ENCODE results near the gene SPOUT1. TPM values are rescaled to one million over a fixed set of nuclear protein-coding genes. Genes with fewer than 3 reads are reported as not detected.

The SPOUT1 gene
- total and polyA plus RNA-seq, 10 of the 15 experiments (the other 5 are each of a cell fraction or from before 2014, with no cell fraction given) = 5.7 to 95.0 (median 40.6) TPM

- TF ChIP-seq, protein P1, sequence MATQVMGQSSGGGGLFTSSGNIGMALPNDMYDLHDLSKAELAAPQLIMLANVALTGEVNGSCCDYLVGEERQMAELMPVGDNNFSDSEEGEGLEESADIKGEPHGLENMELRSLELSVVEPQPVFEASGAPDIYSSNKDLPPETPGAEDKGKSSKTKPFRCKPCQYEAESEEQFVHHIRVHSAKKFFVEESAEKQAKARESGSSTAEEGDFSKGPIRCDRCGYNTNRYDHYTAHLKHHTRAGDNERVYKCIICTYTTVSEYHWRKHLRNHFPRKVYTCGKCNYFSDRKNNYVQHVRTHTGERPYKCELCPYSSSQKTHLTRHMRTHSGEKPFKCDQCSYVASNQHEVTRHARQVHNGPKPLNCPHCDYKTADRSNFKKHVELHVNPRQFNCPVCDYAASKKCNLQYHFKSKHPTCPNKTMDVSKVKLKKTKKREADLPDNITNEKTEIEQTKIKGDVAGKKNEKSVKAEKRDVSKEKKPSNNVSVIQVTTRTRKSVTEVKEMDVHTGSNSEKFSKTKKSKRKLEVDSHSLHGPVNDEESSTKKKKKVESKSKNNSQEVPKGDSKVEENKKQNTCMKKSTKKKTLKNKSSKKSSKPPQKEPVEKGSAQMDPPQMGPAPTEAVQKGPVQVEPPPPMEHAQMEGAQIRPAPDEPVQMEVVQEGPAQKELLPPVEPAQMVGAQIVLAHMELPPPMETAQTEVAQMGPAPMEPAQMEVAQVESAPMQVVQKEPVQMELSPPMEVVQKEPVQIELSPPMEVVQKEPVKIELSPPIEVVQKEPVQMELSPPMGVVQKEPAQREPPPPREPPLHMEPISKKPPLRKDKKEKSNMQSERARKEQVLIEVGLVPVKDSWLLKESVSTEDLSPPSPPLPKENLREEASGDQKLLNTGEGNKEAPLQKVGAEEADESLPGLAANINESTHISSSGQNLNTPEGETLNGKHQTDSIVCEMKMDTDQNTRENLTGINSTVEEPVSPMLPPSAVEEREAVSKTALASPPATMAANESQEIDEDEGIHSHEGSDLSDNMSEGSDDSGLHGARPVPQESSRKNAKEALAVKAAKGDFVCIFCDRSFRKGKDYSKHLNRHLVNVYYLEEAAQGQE (IDR thresholded peaks at IDR 0.05; ENCODE audit: low read depth, low read length) = no peak
- TF ChIP-seq GATAD2B (conservative IDR thresholded peaks at IDR 0.05; ENCODE audit: low read depth) = no peak
- no peak for TF ChIP-seq GABPA (IDR thresholded peaks at IDR 0.05; ENCODE audit: low read depth)
- peak; percentile 70; the same call in 1 of the 2 replicates for TF ChIP-seq CREM (IDR thresholded peaks at IDR 0.05; ENCODE audit: low read depth)
- no peak for TF ChIP-seq ZNF687 (IDR thresholded peaks at IDR 0.05)
- TF ChIP-seq SMARCA5 (IDR thresholded peaks at IDR 0.05) = peak; percentile 65; the same call in 1 of the 2 replicates
- TF ChIP-seq CBX5 (IDR thresholded peaks at IDR 0.05; ENCODE audit: low read depth) = no peak
- no peak for TF ChIP-seq CHD2 (IDR thresholded peaks at IDR 0.05; ENCODE audit: borderline replicate concordance, low read depth, low read length)
- no peak for TF ChIP-seq RBBP5 (conservative IDR thresholded peaks at IDR 0.05)
- no peak for TF ChIP-seq NFYA (IDR thresholded peaks at IDR 0.05; ENCODE audit: borderline replicate concordance, low read depth, low read length)
- TF ChIP-seq NR2C1 (IDR thresholded peaks at IDR 0.05) = no peak; the same call in 1 of the 2 replicates
- TF ChIP-seq FOXM1 (IDR thresholded peaks at IDR 0.05; ENCODE audit: low read depth, low read length) = no peak
- TF ChIP-seq ZZZ3 (IDR thresholded peaks at IDR 0.05; ENCODE audit: control insufficient read depth, insufficient read length, low read depth) = no peak
- no peak for TF ChIP-seq KLF5 (IDR thresholded peaks at IDR 0.05; ENCODE audit: partially characterized antibody)
- TF ChIP-seq IRF3 (IDR thresholded peaks at IDR 0.05) = no peak
- TF ChIP-seq, protein P2, sequence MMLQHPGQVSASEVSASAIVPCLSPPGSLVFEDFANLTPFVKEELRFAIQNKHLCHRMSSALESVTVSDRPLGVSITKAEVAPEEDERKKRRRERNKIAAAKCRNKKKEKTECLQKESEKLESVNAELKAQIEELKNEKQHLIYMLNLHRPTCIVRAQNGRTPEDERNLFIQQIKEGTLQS (IDR thresholded peaks at IDR 0.05; ENCODE audit: borderline replicate concordance, extremely low read depth, low read depth, low read length) = peak; percentile 42; the same call in 1 of the 2 replicates
- TF ChIP-seq RFX5 (IDR thresholded peaks at IDR 0.05; ENCODE audit: low read depth, low read length) = 0 out of 2 replicates have a peak, but pooled peaks have one; percentile 19
- TF ChIP-seq SMC3 (IDR thresholded peaks at IDR 0.05; ENCODE audit: borderline replicate concordance, low read length) = peak; percentile 22; the same call in 1 of the 2 replicates
- no peak for TF ChIP-seq HSF1 (IDR thresholded peaks at IDR 0.05; ENCODE audit: low read depth, low read length)
- peak; percentile 63; the same call in 1 of the 2 replicates for TF ChIP-seq LARP7 (IDR thresholded peaks at IDR 0.05)
Measured at GRCh38 chr9:128818099-128818838, 11.3 kb downstream of the SPOUT1 start, which contains the start of gene ENDOG (continued).

All from GM12878 (cell line).